Islet of Langerhans (tissue), 1 donor: ENCODE results near the gene EML1.
A peak's percentile ranks its signal among the peaks of the same experiment; 100 is the strongest.

Experiments used
- FAIRE-seq: peaks from one replicate; lab custom pipeline; 2011; peaks lifted over from hg19 to GRCh38; lab: Jason Lieb, UNC

The EML1 gene

GRCh38 chr14:99873653-99874052 is 80.4 kb downstream of the EML1 start:
- FAIRE-seq = no peak

GRCh38 chr14:99874306-99874705 is 81.1 kb downstream of the EML1 start:
- FAIRE-seq = no peak

- no peak for FAIRE-seq
These were observed 82.2 kb downstream of the EML1 start for GRCh38 chr14:99875421-99875820.

GRCh38 chr14:99875836-99876235 is 82.6 kb downstream of the EML1 start:
- no peak for FAIRE-seq

DNA sequence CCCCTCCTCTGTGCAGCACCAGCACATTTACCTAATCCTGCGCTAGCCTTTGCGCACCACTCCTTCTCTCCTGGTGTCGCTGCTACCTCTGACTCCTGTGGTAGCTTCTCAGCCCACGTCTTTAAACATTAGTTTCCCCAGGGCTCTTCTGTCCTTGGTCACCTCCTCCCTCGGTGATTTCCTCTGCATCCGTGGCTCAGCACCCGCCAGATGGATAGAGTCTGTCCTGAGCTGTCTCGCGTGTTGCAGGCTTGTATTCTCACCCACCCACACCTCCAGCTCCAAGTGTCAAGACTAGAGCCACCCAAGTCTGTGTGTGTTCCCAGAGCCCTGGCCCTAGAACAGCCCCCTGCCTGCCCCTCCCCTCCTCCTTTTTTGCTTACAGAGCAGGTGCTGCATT is 83.2 kb downstream of the EML1 start:
- no peak for FAIRE-seq

DNA sequence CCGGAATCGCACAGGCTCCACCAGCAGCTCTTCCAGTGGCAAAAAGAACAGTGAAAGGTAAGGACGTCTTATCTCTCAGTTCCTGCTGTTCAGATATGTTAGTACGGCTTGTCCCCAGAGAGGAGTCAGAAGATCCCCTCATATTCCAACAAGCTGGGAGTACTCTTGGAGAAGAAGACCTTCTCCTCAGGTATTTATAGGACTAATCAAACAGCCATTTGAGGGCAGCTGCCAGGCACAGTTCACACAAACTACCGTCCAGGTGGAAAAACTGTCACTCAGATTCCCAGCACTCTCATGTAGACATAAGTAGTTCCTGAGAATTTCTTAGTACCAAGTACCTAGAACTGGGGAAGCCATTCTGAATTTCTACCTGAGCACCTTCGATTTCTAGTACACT is 85.3 kb downstream of the EML1 start:
- FAIRE-seq = no peak

GRCh38 chr14:99879401-99880295 is 86.4 kb downstream of the EML1 start:
- FAIRE-seq = no peak

GRCh38 chr14:99880651-99881420 is 87.6 kb downstream of the EML1 start:
- FAIRE-seq = no peak

- no peak for FAIRE-seq
These were observed 90.8 kb downstream of the EML1 start for GRCh38 chr14:99883866-99884650.

DNA sequence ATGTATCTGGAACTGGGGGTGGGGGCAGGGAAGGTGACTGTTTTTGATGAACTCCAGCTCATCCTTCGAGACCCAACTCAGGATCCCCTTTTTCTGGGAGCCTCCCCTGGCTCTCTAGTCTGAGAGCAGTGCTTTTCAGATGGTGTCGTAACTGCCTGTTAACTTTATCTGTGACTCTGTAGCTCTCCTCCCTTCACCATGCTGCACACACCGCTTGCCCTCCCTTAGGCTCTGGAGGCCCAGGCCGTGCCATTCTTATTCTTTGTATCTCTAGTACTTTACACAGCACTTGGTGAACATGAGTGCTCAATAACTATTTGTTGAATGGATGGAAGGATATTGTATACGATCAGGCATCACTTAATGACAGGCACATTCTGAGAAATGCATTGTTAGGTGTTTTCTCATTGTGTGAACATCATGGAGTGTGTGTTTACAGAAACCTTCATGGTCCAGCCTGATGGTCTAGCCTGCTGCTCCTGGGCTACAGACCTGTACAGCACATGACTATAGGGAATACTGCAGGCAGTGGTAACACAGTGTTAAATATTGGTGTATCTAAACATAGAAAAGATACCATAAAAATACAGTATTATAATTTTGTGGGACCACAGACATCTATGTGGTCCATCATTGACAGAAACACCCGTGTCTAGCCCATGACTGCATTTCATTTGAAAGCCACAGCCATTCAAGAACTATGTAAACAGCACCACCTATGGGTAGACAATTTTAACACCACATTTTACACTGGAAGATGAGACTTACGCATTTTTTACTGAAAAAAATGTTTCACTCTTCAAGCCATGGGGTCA is 91.8 kb downstream of the EML1 start:
- FAIRE-seq = peak; percentile 100

GRCh38 chr14:99885649-99885958 is 92.4 kb downstream of the EML1 start:
- FAIRE-seq = no peak

DNA sequence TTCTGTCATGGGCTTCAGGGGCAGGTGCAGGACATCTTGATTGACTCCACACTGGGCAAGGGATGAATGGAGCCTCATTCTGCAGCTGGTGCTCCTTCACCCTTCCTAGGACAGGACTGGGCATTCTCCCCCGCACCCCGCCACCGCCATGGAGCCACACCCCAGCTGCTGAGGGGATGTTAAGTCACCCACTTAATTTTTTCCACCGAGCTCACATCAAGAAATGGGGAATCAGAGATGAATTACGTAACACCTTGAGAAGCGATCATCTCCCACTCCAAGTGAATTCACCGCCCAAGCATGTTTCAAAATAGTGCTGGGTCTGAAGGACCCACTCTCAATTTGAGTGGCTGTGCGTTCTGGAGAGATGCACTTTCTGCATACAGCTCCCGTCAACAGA is 94.2 kb downstream of the EML1 start:
- FAIRE-seq = no peak

DNA sequence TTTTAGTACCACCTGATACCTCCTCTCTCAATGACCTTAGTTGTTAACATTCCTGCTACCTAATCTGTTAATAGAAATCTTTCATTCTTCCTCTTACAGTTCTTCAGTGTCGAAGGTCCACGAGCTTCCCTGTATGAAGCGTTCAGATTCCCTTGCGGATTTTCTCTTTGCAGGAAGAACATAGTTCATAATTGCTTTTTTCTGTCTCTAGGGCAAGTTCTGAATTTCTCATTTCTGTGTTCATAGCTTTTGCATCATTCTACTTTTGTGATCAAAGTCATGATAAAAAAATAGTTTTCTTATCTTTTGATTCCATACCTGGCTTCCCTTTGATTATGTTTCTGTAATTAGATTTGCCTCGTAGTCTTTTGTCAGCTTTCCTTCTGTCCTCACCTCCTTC is 94.9 kb downstream of the EML1 start:
- FAIRE-seq = no peak

DNA sequence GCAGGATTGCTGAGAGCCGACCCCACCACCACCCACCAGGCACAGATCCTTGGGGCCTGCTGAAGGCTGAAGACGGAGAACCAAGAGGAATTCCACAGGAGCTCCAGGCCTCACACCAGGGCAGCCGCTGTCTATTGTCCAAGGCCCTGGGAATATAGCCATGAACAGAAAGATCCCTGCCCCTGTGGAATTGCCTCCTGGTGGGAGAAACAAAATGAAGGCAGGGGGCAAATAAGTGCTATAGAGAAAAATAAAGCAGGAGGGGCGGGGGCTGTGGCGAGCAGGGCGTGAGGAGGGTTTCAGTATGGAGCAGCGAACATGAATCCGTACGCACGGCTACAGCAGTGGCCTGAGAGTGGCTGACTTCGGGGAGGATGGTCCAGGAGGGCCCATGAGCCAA is 96.1 kb downstream of the EML1 start:
- no peak for FAIRE-seq

DNA sequence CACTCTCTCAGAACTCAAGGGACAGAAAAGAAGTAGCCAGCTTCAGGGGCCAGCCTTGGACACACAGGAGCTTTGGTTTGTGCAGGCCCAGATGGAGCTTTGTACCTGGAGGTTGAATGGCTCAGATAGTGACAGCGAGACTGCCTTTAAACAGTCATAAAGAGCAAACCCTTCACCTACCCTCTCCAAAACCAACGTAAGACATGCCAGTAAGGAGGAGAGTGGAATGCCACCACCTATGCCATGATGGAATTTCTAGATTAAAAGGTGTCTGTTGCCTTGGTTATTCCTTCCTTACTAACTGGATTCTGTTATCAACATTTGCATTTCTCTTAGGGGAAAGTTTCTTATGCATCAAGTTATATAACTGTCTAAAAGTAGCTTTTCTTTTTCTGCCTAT is 98.1 kb downstream of the EML1 start:
- FAIRE-seq = no peak

GRCh38 chr14:99891900-99892299 is 98.7 kb downstream of the EML1 start:
- no peak for FAIRE-seq

DNA sequence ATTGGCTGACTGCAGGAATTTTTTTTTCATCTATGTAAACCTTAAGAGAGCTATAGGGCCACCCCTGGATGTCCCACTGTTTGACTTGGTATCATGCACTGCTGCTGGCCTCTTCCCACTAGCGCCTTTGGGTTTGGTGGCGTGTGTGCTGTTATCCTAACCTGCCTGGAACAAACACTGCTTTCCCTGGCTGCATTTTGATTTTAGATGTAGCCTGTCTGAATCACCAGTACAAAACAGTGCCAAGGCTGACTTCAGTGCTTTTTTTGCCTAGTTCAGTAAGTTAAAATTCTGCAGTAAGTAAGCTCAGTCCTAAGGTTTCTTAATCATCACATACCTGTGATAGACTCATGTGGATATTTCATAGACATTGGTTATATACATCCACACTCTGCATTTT is 99.2 kb downstream of the EML1 start:
- no peak for FAIRE-seq

GRCh38 chr14:99896361-99896760 is 103.1 kb downstream of the EML1 start:
- no peak for FAIRE-seq

DNA sequence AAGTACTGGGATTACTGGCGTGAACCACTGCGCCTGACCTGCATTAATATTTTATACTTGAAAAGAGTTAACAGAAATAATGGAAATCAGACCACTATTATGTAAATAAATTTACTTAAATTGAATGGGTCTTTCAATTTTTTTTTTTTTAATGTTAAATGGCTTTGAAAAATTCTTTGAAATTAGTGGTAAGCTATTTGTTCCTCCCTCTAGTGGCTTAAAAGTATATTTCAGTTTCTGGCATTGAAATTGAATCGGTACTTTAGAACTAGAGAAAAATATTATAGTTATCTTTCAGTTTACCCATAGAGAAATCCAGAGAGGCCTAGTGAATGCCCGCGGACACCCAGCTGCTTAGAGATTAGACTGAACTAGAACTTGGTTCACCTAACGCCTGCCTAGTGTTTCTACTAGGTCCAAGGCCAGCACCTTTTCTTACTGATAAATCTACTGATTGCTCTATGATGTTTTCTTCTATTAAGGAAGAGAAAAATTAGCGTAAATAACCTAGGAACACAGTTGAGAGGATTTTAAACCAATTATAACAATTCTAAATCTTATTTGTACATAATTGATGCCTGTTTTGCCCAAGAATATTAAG is 106.5 kb downstream of the EML1 start:
- peak; percentile 82 for FAIRE-seq

GRCh38 chr14:99902925-99903324 is 109.7 kb downstream of the EML1 start:
- no peak for FAIRE-seq

GRCh38 chr14:99904506-99904905 is 111.3 kb downstream of the EML1 start:
- FAIRE-seq = no peak

DNA sequence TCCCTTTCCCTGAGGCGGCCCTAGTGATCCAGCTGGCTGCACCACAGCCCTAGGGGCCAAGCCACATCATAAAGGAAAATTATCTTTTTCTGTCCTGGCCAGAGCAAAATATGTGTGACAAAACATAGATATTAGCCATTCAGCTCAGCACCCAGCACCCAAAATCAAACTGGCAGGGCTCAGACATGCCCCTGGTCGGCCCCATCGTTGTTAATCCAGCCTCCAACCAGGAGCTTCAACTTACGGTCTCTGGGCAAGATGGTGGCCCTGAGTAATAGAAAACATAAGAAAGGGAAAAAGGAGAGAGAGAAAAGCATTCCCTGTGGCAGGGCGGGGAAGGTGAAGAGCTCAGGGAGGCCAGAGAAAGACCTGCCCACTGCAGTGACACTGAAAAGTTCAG is 111.9 kb downstream of the EML1 start:
- no peak for FAIRE-seq
